ENCODE data around the gene NSF.
A peak's percentile ranks its signal among the peaks of the same experiment; 100 is the strongest.
"Not testable (repeated sequence)": the region's sequence is repeated elsewhere in the genome, so short reads cannot be mapped to it uniquely, and the experiment has no call there.

The NSF gene

DNA sequence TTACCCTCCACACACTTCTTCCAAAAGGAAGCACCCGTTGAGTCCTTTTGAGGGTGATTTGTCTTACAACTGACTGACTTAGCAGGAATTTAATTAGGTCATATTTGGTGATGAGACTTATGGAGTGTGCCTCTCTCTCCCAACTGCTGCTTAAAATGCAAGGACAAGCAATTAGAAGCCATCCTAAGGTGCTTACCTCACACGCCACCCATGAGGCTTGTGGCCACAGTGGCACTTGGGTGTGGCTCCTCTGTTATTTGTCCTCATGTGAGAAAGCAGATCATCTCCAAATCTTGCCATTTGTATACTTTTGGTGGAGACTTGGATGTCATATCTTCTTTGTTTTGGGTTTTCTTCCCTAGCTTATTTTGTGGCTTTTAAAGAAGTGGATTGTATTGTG, 166.4 kb downstream of the NSF start:
- no peak for DNase-seq (ENCODE audit: low spot score)

DNA sequence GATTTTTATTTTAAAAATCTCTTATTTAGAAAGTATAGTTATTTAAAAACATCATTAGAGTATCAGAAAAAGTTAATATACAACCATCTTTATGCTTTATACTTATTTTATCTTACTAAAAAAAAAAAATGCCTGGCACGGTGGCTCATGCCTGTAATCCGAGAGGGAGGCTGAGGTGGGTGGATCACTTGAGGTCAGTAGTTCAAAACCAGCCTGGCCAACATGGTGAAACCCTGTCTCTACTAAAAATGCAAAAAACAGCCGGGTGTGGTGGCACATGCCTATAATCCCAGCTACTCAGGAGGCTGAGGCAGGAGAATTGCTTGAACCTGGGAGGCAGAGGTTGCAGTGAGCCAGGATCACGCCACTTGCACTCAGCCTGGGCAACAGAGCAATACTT, 167.1 kb downstream of the NSF start:
- DNase-seq (ENCODE audit: low spot score), result not testable (repeated sequence)

DNA sequence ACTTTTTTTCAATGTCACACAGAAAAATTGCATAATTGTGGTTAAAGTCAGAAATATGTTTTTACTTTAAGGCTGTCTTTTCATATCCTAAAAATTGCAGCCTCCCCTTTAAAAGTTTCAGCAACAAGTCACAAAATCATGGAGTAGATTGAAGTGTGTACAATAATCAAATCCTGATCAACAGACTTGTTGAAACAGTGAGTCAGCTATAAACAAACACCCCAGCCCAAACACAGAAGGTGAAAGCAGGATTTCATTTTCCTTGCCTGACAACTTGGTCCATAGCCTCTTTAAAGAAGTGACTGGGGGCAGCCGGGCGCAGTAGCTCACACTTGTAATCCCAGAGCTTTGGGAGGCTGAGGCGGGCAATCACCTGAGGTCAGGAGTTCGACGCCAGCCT, 168.1 kb downstream of the NSF start:
- DNase-seq (ENCODE audit: low spot score), result no peak

DNA sequence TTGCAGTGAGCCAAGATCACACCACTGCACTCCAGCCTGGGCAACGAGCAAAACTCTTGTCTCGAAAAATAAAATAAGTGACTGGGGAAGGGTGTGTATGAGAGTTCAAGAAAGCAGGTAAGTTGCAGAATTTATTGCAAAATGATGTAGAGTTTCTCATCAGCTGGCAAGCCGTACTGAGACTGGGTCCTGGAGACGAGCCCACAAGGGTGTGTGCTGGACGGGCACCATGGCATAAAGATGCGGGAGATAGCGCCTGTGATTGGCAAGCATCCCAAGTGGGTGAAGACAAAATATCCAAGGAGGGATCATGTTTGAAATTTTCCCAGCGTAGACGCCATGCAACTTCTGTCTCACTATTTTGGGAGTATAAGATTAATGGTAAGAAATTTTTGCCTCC, 168.7 kb downstream of the NSF start:
- no peak for DNase-seq (ENCODE audit: low spot score)

DNA sequence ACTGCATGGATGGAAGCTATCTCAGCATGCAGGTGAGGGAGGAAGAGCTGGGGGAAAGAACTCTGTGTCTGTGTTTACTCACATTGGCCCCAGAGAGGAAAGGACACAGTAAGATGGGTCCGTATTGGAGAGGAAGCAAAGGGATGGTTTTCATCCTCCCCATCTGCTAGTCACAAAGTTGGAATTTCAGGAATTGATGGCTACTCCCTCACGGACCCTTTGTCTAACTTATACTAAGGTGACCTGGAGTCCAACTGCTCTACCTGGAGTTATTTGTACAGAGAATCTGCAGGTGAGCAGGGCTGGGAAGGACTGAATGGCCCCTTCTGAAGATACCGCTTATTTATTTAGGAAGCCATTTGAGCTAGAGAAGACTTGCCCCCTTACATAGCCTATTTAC, 172.9 kb downstream of the NSF start:
- DNase-seq (ENCODE audit: low spot score), result peak; percentile 32

DNA sequence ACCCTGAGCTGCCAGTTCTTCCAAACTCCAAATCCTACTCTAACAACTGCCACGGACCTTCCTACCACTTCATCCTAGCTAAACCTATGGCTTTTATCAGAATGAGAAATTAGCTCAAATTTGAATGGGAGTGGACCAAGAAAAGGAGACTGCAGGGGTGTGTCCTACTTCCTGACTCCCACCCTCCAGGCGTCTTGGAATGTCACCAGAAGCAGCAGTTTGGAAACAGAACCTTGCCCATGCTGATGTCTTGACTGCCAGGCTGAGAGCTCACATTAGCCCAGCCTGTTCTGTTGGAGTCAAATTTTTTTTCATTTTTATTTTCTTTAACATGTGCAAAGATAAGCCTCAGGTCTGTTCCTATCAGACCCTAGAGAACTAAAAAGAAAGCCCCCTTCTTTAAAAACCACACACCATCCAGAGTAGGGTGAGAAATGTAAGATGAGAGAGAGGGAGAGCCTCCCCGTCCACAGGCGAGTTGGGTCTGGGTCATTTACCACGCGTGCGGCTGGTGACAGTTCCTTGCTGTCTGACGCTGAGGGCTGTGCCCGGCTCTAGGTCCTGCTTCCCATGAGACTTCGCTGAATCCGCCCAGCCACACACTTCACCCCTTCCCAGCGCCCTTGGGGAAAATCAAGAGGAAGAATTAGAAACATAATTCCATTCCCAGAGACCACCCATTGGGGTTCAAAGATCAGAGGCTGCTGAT, 173.7 kb downstream of the NSF start:
- DNase-seq (ENCODE audit: low spot score), result no peak

DNA sequence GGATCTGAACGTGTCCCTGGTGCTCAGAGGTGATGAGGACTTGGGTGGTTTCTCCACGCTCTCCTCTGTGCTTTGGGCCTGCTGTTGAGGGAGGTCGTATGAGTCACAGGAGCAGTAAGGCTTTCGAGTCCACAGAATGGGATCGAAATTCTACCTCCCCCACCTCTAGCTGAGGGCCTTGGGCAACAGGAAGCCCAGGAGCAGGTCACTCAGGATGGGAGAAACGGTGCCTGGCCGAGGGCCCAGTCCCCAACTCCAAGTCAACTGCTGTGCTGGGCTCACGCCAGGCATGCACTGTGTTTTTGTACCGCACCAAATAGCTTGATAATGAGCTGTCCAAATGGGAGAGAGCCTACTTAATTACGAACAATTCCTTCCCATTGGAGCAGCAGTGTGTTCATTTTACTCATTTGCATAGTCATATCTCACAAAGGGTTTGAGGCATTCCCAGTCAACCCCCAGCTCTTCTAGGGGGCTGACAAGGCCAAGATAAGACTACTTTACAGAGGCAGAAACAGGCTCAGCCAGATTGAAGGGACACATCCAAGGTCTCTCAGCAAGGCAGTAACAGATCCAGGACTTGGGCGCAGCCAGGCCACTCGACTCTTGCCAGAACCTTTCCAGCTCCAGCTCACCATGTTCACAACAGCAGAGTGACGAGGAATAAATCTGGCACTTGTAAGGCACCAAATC, 174.4 kb downstream of the NSF start:
- DNase-seq (ENCODE audit: low spot score), result peak; percentile 72

DNA sequence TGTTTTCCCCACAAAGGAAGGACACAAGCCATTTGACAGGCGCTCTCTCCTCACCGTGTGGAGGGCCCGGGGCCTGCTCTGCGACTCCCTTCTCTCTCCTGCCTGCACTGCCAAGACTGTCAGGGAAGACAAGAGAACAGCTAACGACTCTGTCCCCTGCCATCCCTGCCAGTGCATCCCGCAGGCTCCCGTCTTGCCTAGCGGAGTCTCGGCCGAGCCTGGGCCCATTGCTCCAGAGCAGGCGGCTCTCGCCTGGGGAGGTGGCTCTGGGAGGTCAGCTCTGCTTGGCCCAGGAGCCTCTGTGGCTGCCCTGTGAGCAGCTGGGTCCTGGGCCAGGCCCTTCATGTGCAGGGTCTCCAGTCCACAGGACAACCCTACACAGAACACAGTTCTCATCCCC, 175.0 kb downstream of the NSF start:
- no peak for DNase-seq (ENCODE audit: low spot score)

DNA sequence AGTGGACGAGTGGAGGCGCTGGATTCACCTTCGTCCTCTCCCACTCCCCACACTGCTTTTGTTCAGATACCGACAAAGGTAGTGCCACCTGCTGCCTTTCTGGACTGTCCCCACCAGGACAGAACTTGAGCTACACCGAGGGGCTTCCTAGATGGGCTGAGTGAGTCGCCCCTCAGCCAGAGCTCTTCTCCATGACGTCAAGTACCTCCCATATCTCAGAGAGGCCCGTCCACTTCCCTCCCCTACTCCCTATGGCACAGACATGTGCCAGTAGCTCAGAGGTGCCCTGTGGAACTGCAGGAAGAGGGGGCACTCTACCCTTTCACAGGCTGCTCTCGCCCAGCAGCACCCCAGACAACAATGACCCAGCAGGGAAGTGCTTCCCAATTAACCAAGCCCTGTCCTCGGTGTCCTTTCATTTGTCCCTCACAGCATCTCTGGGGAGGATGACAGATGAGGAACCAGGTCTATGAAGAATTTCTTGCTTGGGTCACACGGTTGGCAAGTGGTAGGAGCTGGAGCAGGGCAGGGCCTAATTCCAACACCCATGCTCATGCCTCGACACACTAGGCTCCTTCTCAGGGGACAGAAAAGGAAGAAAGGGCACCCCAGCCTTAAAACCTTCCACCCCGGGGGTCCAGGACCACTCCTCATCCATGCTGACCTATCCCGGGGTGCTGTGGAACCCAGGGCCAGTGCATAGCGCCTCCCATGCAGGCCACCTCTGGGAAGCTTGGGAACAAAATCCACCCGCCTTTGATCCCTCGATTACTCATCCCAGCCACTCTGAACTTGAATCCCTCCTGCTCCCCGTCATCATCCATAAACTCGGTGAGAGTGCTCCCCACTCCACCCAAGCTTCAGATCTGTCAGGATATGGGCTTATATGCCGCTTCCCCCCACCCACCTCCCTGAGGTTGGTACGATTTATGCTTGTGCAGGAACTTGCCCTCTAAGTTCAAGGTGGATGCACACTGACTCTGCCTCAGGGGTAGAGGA, 176.3 kb downstream of the NSF start:
- DNase-seq (ENCODE audit: low spot score), result no peak

DNA sequence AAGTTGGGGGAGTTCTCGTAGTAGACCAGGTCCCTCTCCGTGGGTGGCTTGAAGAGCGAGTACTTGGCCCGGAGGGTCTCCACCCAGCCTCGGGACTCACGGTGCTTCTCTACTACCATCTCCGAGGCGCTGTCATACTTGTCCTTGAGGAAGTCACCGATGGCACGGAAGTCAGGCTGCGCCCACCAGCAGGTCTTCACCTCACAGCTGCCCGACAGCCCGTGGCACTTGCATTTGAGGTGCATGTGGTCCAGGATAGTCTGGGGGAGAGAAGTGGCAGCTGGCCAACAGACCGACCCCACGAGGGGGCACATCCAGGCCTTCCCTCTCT, 178.0 kb downstream of the NSF start:
- DNase-seq (ENCODE audit: low spot score), result no peak

DNA sequence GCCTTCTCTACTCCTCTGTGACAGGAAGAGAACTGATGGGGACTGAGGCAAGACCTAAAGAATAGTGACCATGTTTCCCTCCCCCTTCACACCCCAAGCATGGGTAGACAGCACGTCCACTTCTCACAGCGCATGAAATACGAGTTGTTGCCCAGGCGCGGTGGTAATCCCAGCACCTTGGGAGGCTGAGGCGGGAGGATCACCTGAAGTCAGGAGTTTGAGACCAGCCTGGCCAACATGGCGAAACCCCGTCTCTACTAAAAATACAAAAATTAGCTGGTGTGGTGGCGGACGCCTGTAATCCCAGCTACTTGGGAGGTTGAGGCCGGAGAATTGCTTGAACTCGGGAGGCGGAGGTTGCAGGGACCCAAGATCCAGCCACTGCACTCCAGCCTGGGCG, 178.4 kb downstream of the NSF start:
- DNase-seq (ENCODE audit: low spot score), result not testable (repeated sequence)

DNA sequence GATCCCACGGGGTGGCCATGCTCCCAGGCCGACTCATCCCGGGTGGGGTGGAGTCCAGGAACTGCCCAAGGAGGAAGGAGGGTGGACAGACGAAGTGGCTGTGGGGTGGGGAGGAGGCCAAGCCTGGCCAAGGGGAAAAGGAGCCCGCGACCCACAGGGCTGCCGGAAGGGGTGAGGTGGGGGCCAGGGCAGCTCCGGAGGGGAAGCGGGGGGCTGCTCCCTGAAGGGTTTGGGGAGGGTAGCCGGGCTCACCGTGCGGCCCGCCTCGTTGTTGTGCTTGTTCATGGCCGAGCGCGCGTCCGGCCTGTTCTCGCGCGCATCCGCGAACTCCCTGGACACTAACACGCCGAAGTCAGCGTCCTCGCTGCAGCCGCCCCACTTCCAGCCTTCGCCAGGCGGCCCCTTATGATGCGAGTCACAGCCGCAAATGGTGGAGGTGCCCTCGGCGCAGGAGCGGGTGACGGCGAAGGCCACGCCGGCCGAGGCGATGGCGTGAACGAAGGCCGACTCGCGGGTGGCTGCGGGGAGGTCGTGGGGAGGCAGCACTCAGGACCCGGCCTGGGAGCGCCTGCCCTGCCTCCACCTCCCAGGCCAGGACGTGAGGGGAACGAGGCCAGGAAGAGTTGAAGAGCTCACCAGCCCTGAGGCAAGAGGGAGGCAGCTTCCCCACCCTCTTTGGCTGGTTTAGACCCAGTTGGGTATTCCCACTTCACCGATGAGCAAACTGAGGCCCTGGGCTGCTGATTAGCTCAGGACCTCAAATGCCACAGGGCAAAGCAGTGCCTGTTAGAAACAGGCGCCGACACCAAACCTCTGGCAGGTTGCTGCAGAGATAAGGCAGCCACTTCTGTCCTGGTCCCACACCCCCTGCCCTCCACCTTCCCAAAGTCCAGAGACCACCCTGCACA, 179.3 kb downstream of the NSF start:
- peak; percentile 28 for DNase-seq (ENCODE audit: low spot score)

DNA sequence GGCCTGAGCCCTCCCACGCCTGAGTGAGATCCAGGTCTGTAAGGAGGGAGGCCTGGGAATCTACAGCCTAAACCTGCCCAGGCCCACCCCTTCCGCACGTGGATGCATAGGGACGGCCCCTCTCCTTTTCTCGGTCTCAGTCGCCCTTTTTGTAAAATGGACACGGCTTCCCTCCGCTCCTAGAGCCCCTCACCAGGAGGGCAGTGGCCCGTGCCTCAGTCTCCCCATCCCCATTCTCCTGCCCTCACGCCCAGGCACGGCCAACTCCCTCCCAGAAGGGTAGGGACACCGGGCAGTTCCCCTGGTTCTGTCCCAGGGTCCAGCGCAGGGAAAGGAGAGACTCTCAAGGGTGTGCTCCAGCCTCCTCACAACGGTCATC, 180.0 kb downstream of the NSF start:
- DNase-seq (ENCODE audit: low spot score), result no peak

DNA sequence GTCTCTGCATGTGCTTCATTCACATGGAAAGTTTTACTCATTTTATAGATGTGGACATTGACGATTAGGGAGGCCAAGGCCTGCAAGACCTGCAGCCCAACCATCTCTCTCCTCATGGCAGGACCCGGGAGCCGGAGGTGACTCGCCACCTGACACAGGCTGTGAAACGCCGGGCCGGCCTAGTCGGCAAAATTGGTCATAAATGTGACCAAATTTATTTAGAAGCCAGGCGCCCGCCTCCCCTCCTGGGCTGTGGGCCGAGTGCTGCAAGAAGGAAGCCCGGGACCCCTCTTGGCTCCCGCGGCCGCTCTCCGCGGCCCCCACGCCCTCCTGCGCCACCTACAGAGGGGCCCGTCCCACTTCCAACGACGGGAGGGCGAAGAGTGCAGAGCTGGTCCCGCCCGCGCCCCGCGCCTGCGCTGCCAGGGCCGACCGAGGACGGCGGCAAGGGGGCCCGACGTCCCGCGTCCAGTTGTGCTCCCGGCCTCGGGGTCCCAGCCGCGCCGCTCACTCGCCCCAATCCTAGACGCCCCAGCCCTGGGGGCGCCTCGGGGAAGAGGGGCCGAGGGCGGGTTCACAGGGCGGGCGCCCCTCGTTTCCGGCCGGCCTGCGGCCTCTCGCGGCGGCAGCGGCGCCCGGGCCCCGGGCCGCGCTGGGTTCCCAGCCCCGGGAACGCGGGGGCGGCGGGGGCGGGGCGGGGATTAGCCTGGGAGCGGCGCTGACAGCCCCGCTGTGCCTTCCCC, 180.5 kb downstream of the NSF start:
- peak; percentile 61 for DNase-seq (ENCODE audit: low spot score)

DNA sequence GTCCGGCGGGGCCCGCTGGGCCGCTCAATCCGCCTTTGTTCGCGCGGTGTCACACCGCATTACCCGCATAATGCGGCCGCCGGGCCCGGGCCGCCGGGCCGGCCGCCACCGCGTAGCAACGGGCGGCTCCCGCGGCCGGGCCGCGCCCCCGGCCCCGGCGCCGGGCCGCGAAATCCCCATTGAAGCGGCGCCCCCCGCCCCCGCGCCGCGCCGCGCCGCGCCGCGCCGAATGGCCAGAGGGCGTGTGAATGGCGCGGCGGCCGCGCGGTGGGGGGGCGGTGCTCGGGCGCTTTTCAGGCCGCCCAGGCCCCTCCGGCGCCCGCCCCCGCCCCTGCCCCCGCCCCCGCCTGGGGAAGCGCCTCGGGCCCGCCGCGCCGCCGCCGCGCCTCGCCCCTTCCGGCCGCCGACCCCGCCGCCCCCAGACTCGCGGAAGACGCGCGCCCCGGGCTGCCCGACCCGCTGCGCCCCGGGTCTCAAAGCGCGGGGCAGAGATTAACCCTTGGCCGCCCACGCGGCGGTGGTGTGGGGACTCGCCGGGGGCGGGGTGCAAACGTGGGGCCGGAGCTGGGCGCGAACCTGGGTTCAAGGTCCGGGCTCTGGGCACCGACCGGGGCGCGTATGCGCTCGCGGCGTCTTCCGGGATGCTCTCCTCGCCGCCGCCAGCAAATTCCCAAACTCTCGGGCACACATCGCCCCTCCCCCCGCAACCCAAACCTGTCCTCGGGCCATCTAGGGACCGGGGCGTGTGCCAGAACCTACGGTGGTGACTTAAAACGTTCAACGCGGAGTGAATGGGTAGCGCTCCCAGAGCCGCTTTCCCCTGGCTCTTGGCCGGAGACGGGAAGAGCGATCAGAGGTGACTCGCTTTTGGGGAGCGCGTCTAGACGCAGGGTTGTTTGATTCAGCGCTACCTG, 181.3 kb downstream of the NSF start:
- DNase-seq (ENCODE audit: low spot score), result peak; percentile 44

DNA sequence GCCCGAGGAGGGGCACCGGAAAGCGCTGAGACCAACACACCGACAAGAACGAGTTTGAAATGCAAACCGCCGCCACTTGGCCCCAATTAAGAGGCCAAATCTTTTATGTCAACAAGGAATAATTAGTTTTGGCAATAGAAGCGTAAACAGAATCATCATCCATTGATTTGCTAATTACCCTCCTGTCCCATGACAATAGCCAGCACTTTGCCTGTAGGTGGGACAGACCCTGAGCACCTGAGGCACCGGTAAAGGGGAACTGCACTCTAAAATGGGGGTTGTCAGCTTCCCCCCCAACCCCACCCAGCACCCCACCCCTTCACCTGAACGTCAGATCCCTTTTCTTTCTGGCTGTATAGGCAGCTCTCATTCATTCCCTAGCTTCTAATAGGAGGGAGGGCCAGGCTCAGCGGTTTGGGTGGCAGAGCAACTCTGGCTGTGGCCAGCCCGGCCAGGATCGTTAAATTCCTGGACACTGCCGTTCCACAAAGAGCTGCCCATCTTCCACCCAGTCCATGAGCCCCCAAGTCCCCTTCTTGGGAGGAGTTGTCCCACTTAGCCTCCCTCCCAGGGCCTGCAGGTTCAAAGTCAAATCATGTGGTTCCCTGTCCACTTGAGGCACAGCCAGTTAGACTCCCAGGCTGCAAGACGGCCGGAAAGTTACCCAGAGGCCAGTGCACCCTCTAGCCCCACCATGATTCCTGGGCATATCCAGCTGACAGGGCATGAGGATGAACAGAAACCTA, 182.2 kb downstream of the NSF start:
- no peak for DNase-seq (ENCODE audit: low spot score)

DNA sequence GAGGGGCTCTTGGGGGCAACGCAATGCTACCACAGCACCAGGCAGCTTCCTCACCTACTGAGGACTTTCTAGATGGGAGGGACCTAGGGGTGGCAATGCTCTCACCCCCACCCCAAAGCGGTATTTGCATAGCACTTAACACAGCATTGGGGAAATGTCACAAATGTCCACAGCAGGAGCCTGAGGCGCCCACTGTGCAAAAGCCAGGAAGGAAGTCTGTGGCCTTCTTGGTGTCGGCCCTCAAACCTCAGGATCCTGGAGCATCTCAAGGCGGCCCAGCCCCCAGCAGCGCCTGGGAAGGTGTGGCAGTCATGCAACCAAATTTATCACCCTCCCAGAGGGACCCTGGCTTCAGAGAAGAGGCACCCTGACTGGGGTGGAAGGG, 182.7 kb downstream of the NSF start:
- DNase-seq (ENCODE audit: low spot score), result no peak

DNA sequence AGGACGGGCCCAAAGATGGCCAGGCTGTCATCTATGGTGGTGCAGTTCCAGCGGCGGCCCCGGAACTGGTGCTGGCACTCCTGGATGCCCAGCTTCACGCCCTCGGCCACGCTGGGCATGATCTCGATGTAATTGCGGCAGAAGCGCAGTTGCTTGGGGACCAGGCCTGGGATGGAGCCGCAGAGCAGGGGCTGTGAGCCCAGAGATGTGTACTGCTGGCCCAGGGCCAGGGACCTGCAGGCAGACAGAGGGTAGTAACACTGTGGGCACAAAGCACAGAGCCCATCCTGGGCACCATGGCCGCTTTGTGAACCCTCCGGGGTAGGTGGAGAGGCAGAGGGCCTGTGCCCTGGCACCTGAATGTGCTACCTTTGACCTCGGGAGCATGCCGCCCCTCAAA, 183.2 kb downstream of the NSF start:
- no peak for DNase-seq (ENCODE audit: low spot score)

DNA sequence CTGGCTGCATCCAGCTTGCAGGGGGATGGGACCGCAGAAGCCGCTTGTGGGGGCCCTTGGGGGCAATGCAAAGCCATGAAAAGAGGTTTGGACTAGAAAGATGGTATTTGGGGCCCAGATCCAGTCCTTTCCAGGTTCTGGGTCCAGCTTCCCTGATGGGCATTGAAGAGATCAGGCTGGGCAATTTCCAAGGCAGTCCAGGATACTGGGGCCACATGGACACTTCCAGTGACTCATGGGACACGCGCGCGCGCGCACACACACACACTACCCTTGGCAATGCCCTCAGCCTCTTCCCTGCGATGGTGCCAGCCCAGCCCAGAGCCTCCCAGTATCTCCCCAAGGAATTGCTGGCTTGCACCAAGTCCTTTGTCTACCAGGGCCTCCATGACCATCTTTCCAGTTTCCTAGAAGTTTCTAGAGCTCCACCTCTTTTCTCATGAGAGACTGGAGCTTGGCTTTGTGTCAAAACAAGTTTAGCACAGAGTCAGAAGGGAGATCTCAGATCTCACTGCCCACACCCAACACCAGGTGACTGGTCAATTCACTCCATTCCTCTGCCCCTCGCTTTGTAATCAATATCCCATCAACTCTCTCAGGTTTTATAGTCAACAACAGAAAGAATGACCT, 183.8 kb downstream of the NSF start:
- no peak for DNase-seq (ENCODE audit: low spot score)
